Endothelial cell of umbilical vein (primary cell): ENCODE data around the gene GATAD2A. TPM values are rescaled to one million over a fixed set of nuclear protein-coding genes. Genes with fewer than 3 reads are reported as not detected.

ENCODE experiments used
- BruUV-seq: library from RNA; stranded (reverse); fragments of 400-500 nt; replicated peaks from 2 replicates; lab custom pipeline; 2021; lab: Mats Ljungman, UMichigan
- CTCF ChIA-PET: fragments of 300-600, 350-600 bp; sonication (Branson Sonifier 250); formaldehyde crosslinking; loops from one replicate; lab custom pipeline; 2021; ENCODE audit warnings: antibody characterized with exemption, inconsistent platforms; lab: Charles Lee
- POLR2A ChIA-PET: fragments of 300-600, 350-600 bp; sonication (Branson Sonifier 250); formaldehyde crosslinking; loops from one replicate; lab custom pipeline; 2021; ENCODE audit warnings: antibody characterized with exemption, inconsistent platforms; lab: Charles Lee
- DNase-seq: peaks from one replicate; pipeline ENCODE4 v3.0.0-alpha.2; 2011; ENCODE audit warnings: low read depth, low spot score
- FAIRE-seq: peaks from 2 replicates; lab custom pipeline; 2011; peaks lifted over from hg19 to GRCh38; lab: Jason Lieb, UNC
- H2AFZ ChIP-seq: 2 replicates; pipeline ENCODE4 v1.6.0; 2012; ENCODE audit warnings: low read depth, low read length, control low read depth, inconsistent platforms
- H3K27ac ChIP-seq: 2 replicates; pipeline ENCODE4 v1.5.1; 2011; ENCODE audit warnings: low read depth, mild to moderate bottlenecking, control low read depth, low read length, moderate library complexity; ENCODE audit not compliant: insufficient read depth
- H3K27me3 ChIP-seq, 2 experiments: 2 replicates each; pipeline versions ENCODE4 v1.6.0 to v1.6.1; 2011; ENCODE audit warnings: low read length in 2 of 2, mixed read lengths in 1 of 2; ENCODE audit not compliant: control insufficient read depth in 2 of 2, insufficient read depth in 2 of 2
- H3K36me3 ChIP-seq, 2 experiments: 2 replicates in 1 of 2; 3 replicates in 1 of 2; pipeline ENCODE4 v1.5.1; 2011; ENCODE audit warnings: low read length in 2 of 2, mild to moderate bottlenecking in 1 of 2, moderate library complexity in 1 of 2; ENCODE audit not compliant: control insufficient read depth in 2 of 2, insufficient read depth in 2 of 2; ENCODE audit errors: extremely low read depth in 1 of 2
- H3K4me1 ChIP-seq: 3 replicates; pipeline ENCODE4 v1.5.1; 2011; ENCODE audit warnings: mild to moderate bottlenecking, low read length; ENCODE audit not compliant: control insufficient read depth, insufficient read depth; ENCODE audit errors: extremely low read depth
- H3K4me2 ChIP-seq: 2 replicates; pipeline ENCODE4 v1.6.1; 2011; ENCODE audit warnings: low read length, control low read depth, mixed read lengths; ENCODE audit not compliant: insufficient read depth
- H3K4me3 ChIP-seq, 3 experiments: fragments of 200-600 bp in 1 of 3; sonication (generic), shearing (Covaris generic) in 1 of 3; replicated peaks in 1 of 3; 2 replicates each; pipeline ENCODE4 v1.5.1; 2011 to 2016; ENCODE audit warnings: control low read depth in 3 of 3, low read length in 3 of 3, mild to moderate bottlenecking in 2 of 3, inconsistent platforms in 1 of 3, low read depth in 1 of 3, moderate library complexity in 1 of 3; ENCODE audit not compliant: insufficient read depth in 1 of 3
- H3K79me2 ChIP-seq: 2 replicates; pipeline ENCODE4 v1.6.0; 2012; ENCODE audit warnings: low read length, inconsistent platforms; ENCODE audit not compliant: control insufficient read depth, insufficient read depth
- H3K9ac ChIP-seq: replicated peaks from 2 replicates; pipeline ENCODE3; 2011; ENCODE audit warnings: low read length, control low read depth; ENCODE audit not compliant: insufficient read depth; ENCODE audit errors: extremely low read depth
- H3K9me1 ChIP-seq: replicated peaks from 3 replicates; pipeline ENCODE4 v1.6.0; 2011; ENCODE audit warnings: mild to moderate bottlenecking, low read length; ENCODE audit not compliant: control insufficient read depth, insufficient read depth; ENCODE audit errors: extremely low read depth
- H3K9me3 ChIP-seq: replicated peaks from 2 replicates; pipeline ENCODE4 v1.5.1; 2012; ENCODE audit warnings: low read length, inconsistent platforms; ENCODE audit not compliant: control insufficient read depth, insufficient read depth
- H4K20me1 ChIP-seq: replicated peaks from 2 replicates; pipeline ENCODE3; 2011; ENCODE audit warnings: mild to moderate bottlenecking, low read length; ENCODE audit not compliant: control insufficient read depth, insufficient read depth; ENCODE audit errors: extremely low read depth
- EZH2 ChIP-seq: IDR thresholded peaks from 2 replicates; pipeline ENCODE4 v1.6.1; 2012; ENCODE audit warnings: borderline replicate concordance, low read depth, mild to moderate bottlenecking, moderate library complexity, low read length, inconsistent platforms; ENCODE audit not compliant: severe bottlenecking
- FOS ChIP-seq: IDR thresholded peaks from 2 replicates; pipeline ENCODE4 v1.6.1; 2011; ENCODE audit warnings: mild to moderate bottlenecking, low read length, moderate library complexity, borderline replicate concordance; ENCODE audit not compliant: insufficient read depth
- JUN ChIP-seq: IDR thresholded peaks from 2 replicates; pipeline ENCODE4 v1.6.1; 2011; ENCODE audit warnings: borderline replicate concordance, low read depth; ENCODE audit not compliant: insufficient read length, insufficient read depth
- MYC ChIP-seq: IDR thresholded peaks from one replicate; pipeline ENCODE4 v1.6.1; 2011; ENCODE audit warnings: mild to moderate bottlenecking, low read depth, low read length
- POLR2A ChIP-seq: IDR thresholded peaks from 2 replicates; pipeline ENCODE4 v1.6.1; 2012; ENCODE audit warnings: low read depth, mild to moderate bottlenecking, control low read depth, low read length
- POLR2AphosphoS5 ChIP-seq: IDR thresholded peaks from 2 replicates; pipeline ENCODE4 v1.6.1; 2012; ENCODE audit warnings: low read depth, mild to moderate bottlenecking, control low read depth, low read length, moderate library complexity; ENCODE audit not compliant: insufficient read depth
- dilution Hi-C: fragments of 300-500 bp; cut with MboI; formaldehyde crosslinking; loops from one replicate; pipeline ENCODE4 v1.15.0; 2019; ENCODE audit warnings: low sequenced_read_pairs; ENCODE audit not compliant: extremely low pct_ligation_motif_present
- intact Hi-C: fragments of 100-400 bp; cut with micrococcal nuclease; formaldehyde crosslinking; loops from one replicate; pipeline ENCODE4 v1.10.0; 2022
- polyA plus RNA-seq, 4 experiments: library from polyadenylated mRNA; depleted of rRNA in 3 of 4; stranded (reverse) in 3 of 4; unstranded in 1 of 4; fragments of >200 nt; gene quantifications; 2 replicates each; pipeline versions ENCODE4 v1.2.1 to v1.2.3, GENCODE V29; 2011 to 2012; ENCODE audit warnings: missing spikeins in 1 of 4
- total RNA-seq: library from RNA; stranded (reverse); gene quantifications from 2 replicates; pipeline ENCODE4 v1.2.3, GENCODE V29; 2021
- TF ChIP-seq, protein P1 (sequence below): IDR thresholded peaks from 2 replicates; pipeline ENCODE4 v1.6.1; 2011; ENCODE audit not compliant: insufficient read depth, insufficient read length
- TF ChIP-seq, protein P2 (sequence below), 2 donors: IDR thresholded peaks; 1 replicate in 1 of 2; 2 replicates in 1 of 2; pipeline ENCODE4 v1.5.1; 2011; ENCODE audit warnings: low read length in 2 of 2, mild to moderate bottlenecking in 2 of 2, moderate library complexity in 2 of 2, control low read depth in 1 of 2, inconsistent platforms in 1 of 2, low read depth in 1 of 2; ENCODE audit not compliant: insufficient read depth in 1 of 2; ENCODE audit errors: extremely low read depth in 1 of 2

GATAD2A gene
- total and polyA plus RNA-seq, 2 donors (not counting 3 experiments of a cell fraction or from before 2014, with no cell fraction given) = 27.3 to 134 TPM

DNA sequence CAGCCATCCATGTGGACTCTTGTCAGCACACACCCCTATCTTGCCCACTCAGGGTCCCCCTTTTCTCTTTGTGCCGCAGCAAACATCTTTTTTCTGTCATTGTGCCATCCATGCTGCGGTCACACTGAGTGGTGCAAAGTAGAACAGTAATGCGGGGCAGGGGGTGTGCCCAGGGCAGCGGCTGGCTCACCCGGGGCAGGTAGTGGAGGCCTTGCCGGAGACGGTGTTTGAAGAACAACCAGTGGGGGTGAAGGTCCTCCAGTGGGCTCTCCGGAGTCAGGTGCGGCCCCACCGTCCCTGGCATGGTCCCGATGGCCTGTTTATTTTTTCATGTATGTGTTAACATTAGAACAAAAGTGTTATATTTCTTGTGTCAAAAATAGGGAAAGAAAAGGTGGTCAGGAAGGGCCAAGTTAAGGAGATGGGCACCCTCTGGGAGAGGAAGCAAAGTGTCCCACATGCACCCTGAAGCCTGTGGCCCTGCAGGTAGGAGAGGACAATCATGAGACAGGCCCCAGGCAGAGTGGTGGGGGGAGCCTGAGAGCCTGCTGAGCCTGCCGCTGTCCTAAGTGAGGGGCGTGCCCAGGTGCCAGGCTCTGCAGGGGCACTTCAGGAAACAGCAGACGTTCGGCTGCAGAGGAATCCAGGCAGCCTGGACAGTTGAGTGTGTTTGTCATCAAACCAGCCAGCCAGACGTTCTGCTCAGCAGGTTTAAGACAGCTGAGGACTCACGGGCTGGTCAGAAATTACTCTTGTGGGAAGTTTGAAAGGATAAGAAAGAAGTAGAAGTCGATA, 97.5 kb downstream of the GATAD2A start:
- Histone ChIP-seq H4K20me1 (no peaks in the 10 kb centered on the region), H3K4me2 (no peak overlapping the region), H3K79me2 (no peaks in the 10 kb centered on the region), H3K9me3 (no peaks in the 10 kb centered on the region), H3K27me3 (no peaks in the 10 kb centered on the region), H3K36me3 (peaks cover 22 to 66% of the 10 kb centered on the region in 2 experiments), H3K27ac (no peak overlapping the region), H2AFZ (no peak overlapping the region), H3K9ac (no peak overlapping the region), H3K4me3 (no peak overlapping the region), H3K4me1 (no peaks in the 10 kb centered on the region), H3K9me1 (no peaks in the 10 kb centered on the region)
- BruUV-seq = no TSS peak
- dilution Hi-C loops (no loop called here), intact Hi-C loops (no loop called here)
- FAIRE-seq = no peak
- DNase-seq = no peak
- ChIA-PET POLR2A (no interaction called here), CTCF (interaction anchor here (1.5 kb wide), 1 partner anchor 13 kb away, joined by 3 read pairs; no protein-coding TSS in a partner anchor)
- TF ChIP-seq POLR2AphosphoS5 (no peak), POLR2A (no peak), EZH2 (no peak), JUN (no peak), MYC (no peak), FOS (no peak)
- TF ChIP-seq, protein P1, sequence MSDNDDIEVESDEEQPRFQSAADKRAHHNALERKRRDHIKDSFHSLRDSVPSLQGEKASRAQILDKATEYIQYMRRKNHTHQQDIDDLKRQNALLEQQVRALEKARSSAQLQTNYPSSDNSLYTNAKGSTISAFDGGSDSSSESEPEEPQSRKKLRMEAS = no peak
- TF ChIP-seq, protein P2, sequence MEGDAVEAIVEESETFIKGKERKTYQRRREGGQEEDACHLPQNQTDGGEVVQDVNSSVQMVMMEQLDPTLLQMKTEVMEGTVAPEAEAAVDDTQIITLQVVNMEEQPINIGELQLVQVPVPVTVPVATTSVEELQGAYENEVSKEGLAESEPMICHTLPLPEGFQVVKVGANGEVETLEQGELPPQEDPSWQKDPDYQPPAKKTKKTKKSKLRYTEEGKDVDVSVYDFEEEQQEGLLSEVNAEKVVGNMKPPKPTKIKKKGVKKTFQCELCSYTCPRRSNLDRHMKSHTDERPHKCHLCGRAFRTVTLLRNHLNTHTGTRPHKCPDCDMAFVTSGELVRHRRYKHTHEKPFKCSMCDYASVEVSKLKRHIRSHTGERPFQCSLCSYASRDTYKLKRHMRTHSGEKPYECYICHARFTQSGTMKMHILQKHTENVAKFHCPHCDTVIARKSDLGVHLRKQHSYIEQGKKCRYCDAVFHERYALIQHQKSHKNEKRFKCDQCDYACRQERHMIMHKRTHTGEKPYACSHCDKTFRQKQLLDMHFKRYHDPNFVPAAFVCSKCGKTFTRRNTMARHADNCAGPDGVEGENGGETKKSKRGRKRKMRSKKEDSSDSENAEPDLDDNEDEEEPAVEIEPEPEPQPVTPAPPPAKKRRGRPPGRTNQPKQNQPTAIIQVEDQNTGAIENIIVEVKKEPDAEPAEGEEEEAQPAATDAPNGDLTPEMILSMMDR (IDR thresholded peaks at IDR 0.05; ENCODE audit: extremely low read depth in 1 of 2, insufficient read depth in 1 of 2, low read depth in 1 of 2, low read length in 2 of 2) = no peak
